Measurements from ENCODE around the gene SPATA25. TPM values are rescaled to one million over a fixed set of nuclear protein-coding genes. Genes with fewer than 3 reads are reported as not detected.
"Not testable (repeated sequence)": the region's sequence is repeated elsewhere in the genome, so short reads cannot be mapped to it uniquely, and the experiment has no call there.

SPATA25 gene
- total RNA-seq, 1 donor from 2014 or later = 1.1 TPM

- DNase-seq (peak; percentile 56), ATAC-seq (peak; percentile 49)
- intact Hi-C loops (cut with micrococcal nuclease) = no loop called here
Measured at GRCh38 chr20:45878076-45878761, 9.2 kb downstream of the SPATA25 start.

GRCh38 chr20:45874576-45874975, 12.8 kb downstream of the SPATA25 start:
- DNase-seq (no peak), ATAC-seq (no peak)
- intact Hi-C loops (cut with micrococcal nuclease) = no loop called here

GRCh38 chr20:45874104-45874481, 13.3 kb downstream of the SPATA25 start:
- intact Hi-C loops (cut with micrococcal nuclease); DNase-seq; ATAC-seq: not testable (repeated sequence)

- intact Hi-C loops (cut with micrococcal nuclease) = no loop called here
- no peak for ATAC-seq
- DNase-seq = no peak
Measured at GRCh38 chr20:45873409-45874103, 13.9 kb downstream of the SPATA25 start.

- ATAC-seq = no peak
- intact Hi-C loops (cut with micrococcal nuclease) = no loop called here
- DNase-seq = no peak
Measured at GRCh38 chr20:45872626-45873025, 14.8 kb downstream of the SPATA25 start.

GRCh38 chr20:45867819-45868176, 19.6 kb downstream of the SPATA25 start:
- no peak for ATAC-seq
- intact Hi-C loops (cut with micrococcal nuclease) = no loop called here

GRCh38 chr20:45867136-45867818, 20.1 kb downstream of the SPATA25 start:
- DNase-seq (no peak), ATAC-seq (no peak)
- intact Hi-C loops (cut with micrococcal nuclease) = no loop called here

More at GRCh38 chr20:45867819-45868176, 19.6 kb downstream of the SPATA25 start:
- DNase-seq = no peak

- intact Hi-C loops (cut with micrococcal nuclease) = no loop called here
- ATAC-seq (no peak), DNase-seq (no peak)
Measured at GRCh38 chr20:45866454-45866853, 21.0 kb downstream of the SPATA25 start.

GRCh38 chr20:45863543-45864470, 23.6 kb downstream of the SPATA25 start:
- no peak for ATAC-seq
- intact Hi-C loops (cut with micrococcal nuclease) = no loop called here

GRCh38 chr20:45861221-45862075, 26.0 kb downstream of the SPATA25 start:
- ATAC-seq = no peak
- intact Hi-C loops (cut with micrococcal nuclease) = no loop called here
- DNase-seq = no peak

More at GRCh38 chr20:45863543-45864470, 23.6 kb downstream of the SPATA25 start:
- DNase-seq = no peak

GRCh38 chr20:45860560-45861220, 26.7 kb downstream of the SPATA25 start:
- intact Hi-C loops (cut with micrococcal nuclease) = no loop called here
- ATAC-seq (no peak), DNase-seq (no peak)

GRCh38 chr20:45859916-45860315, 27.5 kb downstream of the SPATA25 start:
- DNase-seq = no peak
- intact Hi-C loops (cut with micrococcal nuclease) = no loop called here
- no peak for ATAC-seq

GRCh38 chr20:45857882-45858216, 29.6 kb downstream of the SPATA25 start:
- no peak for DNase-seq
- intact Hi-C loops (cut with micrococcal nuclease) = no loop called here
- peak; percentile 7 for ATAC-seq

GRCh38 chr20:45857114-45857881, 30.1 kb downstream of the SPATA25 start, which contains the start of the genes ACOT8 and ZSWIM3:
Gene ACOT8 (minus strand): TSS chr20:45857392. CDS start chr20:45857315, 77 bp downstream.
Gene ZSWIM3 (plus strand): TSS chr20:45857614. CDS start chr20:45857826, 212 bp downstream.
- intact Hi-C loops (cut with micrococcal nuclease) = no loop called here
- ATAC-seq (peak; percentile 99), DNase-seq (peak; percentile 91)

- DNase-seq (no peak), ATAC-seq (no peak)
- intact Hi-C loops (cut with micrococcal nuclease) = no loop called here
Measured at GRCh38 chr20:45853484-45853883, 33.9 kb downstream of the SPATA25 start.

GRCh38 chr20:45852326-45852725, 35.1 kb downstream of the SPATA25 start:
- intact Hi-C loops (cut with micrococcal nuclease) = no loop called here
- ATAC-seq (no peak), DNase-seq (no peak)

GRCh38 chr20:45851501-45851900, 35.9 kb downstream of the SPATA25 start:
- intact Hi-C loops (cut with micrococcal nuclease) = no loop called here
- ATAC-seq = no peak
- DNase-seq = no peak
